Adipose tissue (tissue), 3 donors: ENCODE results near the gene SART3. TPM values are rescaled to one million over a fixed set of nuclear protein-coding genes. Genes with fewer than 3 reads are reported as not detected.
"Not testable (repeated sequence)": the region's sequence is repeated elsewhere in the genome, so short reads cannot be mapped to it uniquely, and the experiment has no call there.

Source experiments
- H3K27ac ChIP-seq: one replicate; pipeline ENCODE4 v1.5.1; 2013; ENCODE audit warnings: low read depth, low read length
- WGBS, 3 donors: extraction: QIAGEN DNeasy Blood & Tissue Kit; methylation state at CpG; one replicate each; pipeline ENCODE4 v1.1.7; 2013; 5-methylcytosine and 5-hydroxymethylcytosine counted together
- polyA plus RNA-seq, 3 donors: library from polyadenylated mRNA; stranded (reverse); fragments of 200-250 nt; gene quantifications; one replicate each; pipeline ENCODE4 v1.2.3, GENCODE V29; 2013
- donor health status: healthy with polysubstance abuse.
- donor health status: Bipolar disorder and iron deficiency.
- donor health status: healthy.

SART3 gene
- polyA plus RNA-seq, 3 donors, result 10.7 to 19.2 (median 14.5) TPM

DNA sequence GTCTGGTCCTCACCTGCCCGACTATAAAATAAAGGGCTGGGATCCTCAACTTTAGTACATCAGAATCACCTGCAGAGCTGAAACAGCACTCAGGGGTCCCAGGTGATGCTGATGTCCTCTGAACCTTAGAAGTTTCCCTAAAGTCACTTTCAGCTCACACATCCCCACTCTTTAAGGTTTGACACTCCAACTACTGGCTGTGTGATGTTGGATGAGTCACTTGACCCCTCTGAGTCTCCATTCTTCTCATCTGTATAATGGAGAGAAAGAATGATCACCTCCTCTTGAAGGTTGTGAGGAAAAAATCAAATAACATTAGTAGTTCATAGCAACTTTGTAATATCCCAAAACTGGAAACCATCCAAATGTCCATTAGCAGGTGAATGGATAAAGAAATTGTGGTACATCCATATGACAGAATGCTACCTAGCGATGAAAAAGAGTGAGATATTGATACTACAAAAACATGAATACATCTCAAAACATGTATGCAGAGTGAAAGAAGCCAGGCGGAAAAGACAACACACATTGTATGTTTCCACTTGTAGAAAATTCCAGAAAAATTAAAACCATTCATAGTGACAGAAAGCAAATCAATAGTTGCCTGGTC, 23.6 kb upstream of the SART3 start:
- 69 to 87% (median 87%) methylated on average over 3 of the region's 3 CpGs for whole genome bisulfite sequencing, 3 donors
- H3K27ac ChIP-seq, result no peak overlapping the region

DNA sequence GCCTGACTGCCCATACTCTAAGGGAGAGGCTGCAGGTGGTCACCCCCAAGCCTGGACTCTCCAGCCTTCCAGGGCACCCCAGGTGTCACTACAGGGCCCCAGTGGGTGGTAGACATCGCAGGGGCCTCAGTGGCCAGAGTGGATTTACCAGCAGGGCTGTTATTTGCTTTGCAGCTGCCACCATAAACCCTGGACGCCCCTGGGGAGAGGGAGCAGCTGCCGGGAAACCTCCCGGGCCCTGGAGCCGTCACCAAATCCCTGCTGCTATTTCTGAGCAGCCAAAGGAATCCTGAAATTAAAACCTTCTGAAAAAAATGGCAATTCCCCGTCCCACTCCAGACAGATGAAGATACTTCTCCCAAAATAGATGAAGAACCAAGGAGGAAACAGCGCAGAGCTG, 23.0 kb upstream of the SART3 start:
- WGBS, 3 donors, result 48 to 81% (median 59%) methylated on average over 7 of the region's 7 CpGs

DNA sequence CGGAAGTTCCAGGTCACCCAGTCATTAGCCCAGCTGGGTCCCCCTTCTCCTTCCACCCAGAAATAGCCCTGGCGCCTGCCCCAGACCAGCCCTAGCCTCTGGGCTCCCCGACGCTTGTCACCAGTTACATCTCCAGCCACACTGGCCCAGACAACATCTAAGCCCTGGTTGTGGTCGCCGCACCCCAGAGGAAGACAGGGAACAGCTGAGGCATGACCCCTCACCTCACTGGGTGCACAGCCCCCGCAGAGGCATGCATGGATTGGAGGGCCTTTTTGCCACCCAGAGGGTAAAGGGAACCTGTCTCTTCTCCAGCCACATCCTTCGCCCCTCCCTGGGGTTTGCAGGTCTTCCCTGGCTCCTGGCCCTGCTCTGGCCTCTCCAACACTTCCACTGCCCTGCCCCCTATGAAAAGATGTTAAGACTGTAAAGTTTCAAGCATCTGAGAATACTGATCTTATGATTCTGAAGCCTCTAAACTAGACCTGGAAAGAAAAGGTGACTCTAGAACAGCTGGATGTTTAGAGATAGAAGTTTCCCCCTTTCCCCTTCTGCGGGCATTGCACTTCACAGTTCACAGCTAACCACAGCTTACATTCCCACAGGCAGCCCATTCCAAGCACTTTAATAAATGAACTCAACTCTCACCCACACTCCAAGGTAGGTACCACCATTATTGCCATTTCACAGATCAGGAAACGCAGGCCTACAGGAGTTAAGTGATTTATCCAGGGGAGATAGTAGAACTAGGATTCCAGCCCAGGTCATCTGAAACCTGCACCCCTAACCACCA, 22.2 kb upstream of the SART3 start:
- WGBS, 3 donors, result 79 to 86% (median 79%) methylated on average over 10 of the region's 10 CpGs
- H3K27ac ChIP-seq, result no peak overlapping the region

More for the DNA sequence above, 23.0 kb upstream of the SART3 start:
- H3K27ac ChIP-seq, result no peak overlapping the region

DNA sequence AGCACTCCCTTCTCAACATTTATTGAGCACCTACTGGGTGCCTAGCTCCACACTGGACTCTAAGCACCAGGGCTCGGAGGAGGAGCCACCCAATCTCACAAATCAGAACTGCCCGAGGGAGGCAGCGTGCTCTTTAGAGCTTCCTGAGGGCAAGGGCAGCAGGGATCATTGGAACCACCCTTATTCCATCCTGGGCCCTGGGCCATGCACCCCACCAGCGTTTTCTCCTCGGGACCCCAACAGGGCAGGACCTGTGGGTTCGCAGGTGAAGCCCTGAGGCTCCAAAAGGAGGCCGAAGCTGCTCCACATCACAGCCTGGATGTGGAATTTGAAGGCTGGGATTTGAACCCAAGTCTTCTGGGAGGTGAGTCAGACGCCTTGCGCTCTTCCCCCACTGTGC, 21.5 kb upstream of the SART3 start:
- H3K27ac ChIP-seq, result no peak overlapping the region
- 79 to 88% (median 84%) methylated on average over 9 of the region's 9 CpGs for WGBS, 3 donors

DNA sequence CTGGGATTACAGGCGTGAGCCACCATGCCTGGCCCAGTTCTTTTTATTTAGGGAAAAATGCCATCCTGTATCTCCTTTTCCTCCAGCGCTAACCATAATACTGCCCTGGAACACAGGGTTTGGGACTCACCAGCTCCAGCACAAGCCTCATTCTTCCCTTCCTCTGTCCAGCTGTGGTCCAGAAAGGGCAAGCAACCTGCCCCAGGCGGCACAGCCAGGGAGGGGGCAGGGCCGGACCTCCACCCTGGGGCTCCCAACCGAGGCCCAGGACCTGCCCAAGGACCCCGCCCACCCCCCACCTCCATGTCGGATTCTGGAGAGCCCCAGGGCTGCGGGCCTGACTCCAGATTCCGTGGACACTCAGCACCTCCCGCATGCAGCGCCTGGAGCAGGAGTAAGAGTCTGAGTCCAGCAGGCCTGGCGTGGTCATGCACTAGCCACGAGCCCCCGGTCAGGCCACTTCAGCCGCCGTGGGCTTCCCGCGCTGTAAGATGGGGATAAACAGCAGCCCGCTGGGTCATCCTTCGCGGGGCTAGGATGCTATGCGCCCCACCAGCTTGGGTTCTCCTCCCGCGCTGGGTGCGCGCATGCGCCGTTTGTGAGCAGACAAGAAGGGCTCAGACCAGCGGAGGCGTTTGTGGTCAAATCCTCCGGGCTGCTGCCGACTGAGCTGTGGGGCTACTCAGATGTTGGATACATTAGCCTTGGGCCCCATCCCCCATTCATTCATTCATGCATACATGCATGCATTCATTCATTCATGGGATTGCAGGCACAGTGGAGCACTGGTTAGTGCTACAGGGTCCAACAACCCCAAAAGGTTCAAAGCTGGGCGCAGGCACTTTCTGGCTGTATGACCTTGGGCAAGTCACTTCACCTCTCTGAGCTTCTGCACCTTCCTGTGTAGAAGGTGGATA, 20.6 kb upstream of the SART3 start:
- WGBS, 3 donors, result 82 to 91% (median 87%) methylated on average over 32 to 33 of the region's 33 CpGs
- H3K27ac ChIP-seq, result no peak overlapping the region

DNA sequence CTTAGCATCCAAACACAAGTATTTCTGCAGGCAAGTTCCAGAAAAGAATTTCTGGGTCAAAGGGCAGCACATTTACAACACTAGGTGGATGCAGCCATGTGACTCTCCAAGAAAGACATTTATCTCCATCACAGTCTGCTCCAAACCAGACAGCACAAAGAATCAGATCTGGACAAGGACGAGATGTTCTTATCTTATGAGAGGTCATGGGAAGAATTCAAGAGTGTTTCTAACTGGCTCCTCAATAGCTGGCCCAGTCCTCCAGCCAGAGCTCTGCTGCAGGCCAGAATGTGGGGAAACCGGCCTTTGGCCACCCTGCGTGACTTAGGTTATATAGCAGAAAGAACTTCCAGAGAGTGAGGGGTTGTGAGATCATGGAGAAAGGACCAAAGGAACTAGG, 19.6 kb upstream of the SART3 start:
- H3K27ac ChIP-seq, result no peak overlapping the region
- whole genome bisulfite sequencing, 3 donors, result 51 to 62% (median 56%) methylated on average over 3 of the region's 3 CpGs

DNA sequence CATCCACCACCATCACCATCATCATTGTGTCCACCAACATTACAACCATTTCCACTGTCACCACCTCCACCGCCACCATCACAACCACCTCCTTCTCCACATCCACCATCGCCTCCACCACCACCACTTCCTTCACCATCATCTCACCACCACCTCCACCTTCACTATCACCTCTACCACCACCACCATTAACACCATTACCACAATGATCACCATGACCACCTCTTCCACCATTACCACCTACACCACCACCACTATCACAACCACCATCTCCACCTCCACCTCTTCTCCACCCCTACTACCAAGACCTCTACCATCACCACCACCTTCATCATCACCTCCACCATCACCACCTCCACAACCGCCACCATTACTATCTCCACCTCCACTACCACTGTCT, 17.8 kb upstream of the SART3 start:
- WGBS, 3 donors, result 88 to 96% (median 92%) methylated on average over 3 of the region's 3 CpGs
- no peak overlapping the region for H3K27ac ChIP-seq

DNA sequence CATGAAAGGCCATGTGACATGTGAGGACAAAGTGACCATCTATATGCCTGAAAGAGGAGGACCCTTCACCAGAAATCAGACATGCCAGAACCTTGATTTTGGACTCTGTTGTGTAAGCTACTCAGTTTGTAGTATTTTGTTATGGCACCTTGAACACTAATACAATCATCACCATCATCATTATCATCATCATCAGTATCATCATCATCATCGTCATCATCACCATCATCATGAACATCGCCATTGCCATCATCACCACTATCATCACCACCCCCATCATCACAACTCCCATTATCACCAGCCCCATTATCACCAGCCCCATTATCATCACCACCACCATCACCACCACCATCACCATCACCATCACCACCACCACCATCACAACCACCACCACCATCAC, 17.3 kb upstream of the SART3 start:
- H3K27ac ChIP-seq, result no peak overlapping the region
- WGBS, 3 donors, result 67 to 98% (median 98%) methylated on average over 2 of the region's 2 CpGs

DNA sequence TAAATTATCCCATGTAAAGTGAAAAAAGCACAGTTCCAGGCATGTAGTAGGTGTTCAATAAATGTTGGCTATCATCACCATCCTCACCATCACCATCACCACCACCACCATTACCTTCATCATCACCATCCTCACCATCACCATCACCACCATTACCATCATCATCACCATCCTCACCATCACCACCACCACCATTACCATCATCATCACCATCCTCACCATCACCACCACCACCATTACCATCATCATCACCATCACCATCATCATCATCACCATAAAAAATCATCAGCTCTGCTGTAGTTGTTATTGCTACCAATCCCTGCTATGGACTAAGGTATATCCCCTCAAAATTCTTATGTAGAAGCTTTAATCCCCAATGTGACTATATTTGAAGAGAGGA, 16.5 kb upstream of the SART3 start:
- no peak overlapping the region for H3K27ac ChIP-seq

DNA sequence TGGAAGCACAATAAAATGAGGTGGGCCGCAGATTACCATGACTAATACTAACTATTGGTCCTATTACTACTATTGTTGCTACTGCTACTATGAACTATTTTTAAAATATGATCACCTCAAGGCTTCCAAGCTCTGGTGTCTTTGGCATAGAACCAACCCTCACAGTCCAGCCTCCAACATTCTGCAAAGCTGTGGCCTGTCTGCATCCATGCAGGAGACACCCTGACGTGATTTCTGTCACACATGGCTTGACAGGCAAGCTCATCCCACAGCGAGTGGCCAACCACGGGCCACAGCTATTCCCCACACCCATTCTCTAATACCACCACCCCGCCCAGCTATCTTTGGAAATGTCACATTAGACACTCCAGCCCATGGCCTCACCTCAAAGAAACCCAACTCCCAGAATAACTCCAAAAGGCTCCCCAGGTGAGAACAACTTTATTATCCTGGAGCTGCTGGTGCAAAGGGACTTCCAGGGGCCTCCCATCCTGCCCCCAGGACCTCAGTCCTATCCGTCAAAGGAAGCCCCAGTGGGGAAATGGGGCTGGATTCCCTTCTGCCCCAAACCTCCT, 15.8 kb upstream of the SART3 start:
- no peak overlapping the region for H3K27ac ChIP-seq

DNA sequence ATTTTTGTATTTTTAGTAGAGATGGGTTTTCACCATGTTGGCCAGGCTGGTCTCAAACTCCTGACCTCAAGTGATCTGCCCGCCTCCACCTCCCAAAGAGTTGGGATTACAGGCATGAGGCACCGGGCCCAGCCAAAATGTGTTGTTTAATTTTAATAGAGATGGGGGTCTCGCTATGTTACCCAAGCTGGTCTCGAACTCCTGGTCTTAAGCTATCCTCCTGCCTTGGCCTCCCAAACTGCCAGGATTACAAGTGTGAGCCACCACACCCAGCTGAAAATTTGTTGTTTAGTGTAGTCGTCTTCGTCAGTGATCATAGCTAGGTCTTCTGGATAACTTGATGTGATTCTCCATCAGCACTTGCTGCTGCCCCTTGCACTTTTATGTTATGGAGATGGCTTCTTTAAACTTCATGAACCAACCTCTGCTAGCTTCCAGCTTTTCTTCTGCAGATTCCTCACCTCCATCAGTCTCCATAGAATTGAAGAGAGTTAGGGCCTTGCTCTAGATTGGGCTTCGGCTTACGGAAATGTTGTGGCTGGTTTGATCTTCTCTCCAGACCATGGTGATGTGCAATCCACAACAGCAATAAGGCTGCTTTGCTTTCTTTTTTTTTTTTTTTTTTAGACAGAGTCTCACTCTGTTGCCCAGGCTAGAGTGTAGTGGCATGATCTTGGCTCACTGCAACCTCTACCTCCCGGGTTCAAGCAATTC, 14.4 kb upstream of the SART3 start:
- no peak overlapping the region for H3K27ac ChIP-seq
- 88 to 92% (median 91%) methylated on average over 9 of the region's 9 CpGs for WGBS, 3 donors

More for the DNA sequence above, 15.8 kb upstream of the SART3 start:
- 60 to 61% (median 61%) methylated on average over 6 of the region's 6 CpGs for WGBS, 3 donors

DNA sequence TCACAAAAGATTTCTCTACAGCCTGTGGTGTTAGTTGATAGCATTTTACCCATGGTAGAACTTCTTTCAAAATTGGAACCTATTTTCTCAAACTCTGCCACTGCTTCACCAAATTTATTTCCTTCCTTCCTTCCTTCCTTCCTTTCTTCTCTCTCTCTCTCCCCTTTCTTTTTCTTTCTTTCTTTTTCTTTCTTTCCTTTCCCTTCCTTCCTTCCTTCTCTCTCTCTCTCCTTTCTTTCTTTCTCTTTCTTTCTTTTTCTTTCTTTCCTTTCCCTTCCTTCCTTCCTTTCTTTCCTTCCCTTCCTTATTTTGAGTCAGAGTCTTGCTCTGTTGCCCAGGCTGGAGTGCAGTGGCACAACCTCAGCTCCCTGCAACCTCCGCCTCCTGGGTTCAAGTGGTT, 13.3 kb upstream of the SART3 start:
- WGBS, 3 donors, result 88 to 96% (median 94%) methylated on average over 1 of the region's 1 CpG
- H3K27ac ChIP-seq, result not testable (repeated sequence)

DNA sequence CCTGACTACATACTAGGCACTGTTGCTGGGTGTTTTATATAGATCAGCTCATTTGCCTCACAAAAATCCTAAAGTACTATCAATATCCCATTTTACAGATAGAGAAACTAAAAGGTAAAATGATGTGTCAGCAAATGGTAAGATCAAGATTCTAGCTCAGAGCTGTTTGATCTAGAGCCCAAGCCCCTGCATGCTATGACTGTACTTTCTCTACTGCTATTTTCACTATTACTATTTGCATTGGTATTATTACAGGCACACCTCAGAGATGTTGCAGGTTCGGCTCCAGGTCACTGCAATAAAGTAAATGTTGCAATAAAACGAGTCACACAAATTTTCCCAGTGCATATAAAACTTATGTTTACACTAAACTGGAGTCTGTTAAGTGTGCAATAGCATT, 12.3 kb upstream of the SART3 start:
- H3K27ac ChIP-seq, result no peak overlapping the region
- WGBS, 3 donors, result 50 to 56% (median 55%) methylated on average over 2 of the region's 2 CpGs

DNA sequence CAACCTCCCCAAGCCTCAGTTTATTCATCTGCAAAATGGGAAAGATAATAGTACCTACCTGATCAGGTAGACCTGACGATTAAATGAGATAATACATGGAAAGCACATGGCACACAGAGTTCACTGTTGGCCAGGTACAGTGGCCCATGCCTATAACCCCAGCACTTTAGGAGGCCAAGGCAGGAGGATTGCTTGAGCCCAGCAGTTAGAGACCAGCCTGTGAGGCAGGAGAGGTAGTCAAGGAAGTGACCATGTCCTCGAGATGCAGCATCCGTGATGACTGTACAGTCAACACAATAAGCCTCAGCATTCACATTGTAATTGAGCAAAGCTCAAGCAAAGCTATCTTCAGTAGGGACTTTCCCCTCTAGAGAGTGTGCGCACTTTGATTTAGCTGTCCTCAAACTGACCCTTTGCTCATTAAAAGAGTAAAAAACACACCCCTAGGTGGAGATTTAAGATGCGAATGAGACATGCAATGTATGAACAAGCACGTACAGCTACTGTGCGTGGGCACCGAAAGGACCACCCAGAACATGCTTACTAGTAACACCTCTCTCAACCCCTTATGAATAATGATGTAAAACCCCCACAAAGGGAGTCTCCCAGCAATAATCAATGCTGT, 11.3 kb upstream of the SART3 start:
- 74 to 80% (median 74%) methylated on average over 8 of the region's 8 CpGs for WGBS, 3 donors
- no peak overlapping the region for H3K27ac ChIP-seq

DNA sequence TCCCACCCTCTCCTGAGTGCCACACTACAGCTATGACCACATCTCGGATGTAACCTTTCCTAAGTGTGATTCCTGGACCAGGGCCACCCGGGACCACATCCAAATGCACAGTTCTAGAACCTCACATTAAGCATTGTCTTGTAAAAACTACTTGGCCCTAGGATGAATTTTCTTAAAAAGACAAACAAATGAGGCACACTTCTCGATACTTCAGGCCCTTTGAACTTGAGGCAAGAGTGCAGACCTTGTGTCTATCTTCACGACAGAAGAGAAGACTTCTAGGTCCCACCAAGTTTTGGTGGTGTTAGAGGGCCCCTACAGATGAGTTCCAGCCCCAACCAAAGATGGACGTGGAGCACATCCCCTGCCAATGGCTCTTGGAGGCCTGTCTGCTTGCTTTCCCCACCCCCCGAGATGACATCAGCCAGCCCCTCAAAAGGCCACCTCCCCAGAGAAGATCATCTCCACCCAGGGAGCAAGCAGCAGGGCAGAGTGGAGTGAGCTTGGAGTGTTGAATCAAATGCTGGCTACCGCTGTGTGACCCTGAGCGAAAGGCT, 10.7 kb upstream of the SART3 start:
- H3K27ac ChIP-seq, result no peak overlapping the region
- WGBS, 3 donors, result 83 to 93% (median 89%) methylated on average over 8 of the region's 8 CpGs

DNA sequence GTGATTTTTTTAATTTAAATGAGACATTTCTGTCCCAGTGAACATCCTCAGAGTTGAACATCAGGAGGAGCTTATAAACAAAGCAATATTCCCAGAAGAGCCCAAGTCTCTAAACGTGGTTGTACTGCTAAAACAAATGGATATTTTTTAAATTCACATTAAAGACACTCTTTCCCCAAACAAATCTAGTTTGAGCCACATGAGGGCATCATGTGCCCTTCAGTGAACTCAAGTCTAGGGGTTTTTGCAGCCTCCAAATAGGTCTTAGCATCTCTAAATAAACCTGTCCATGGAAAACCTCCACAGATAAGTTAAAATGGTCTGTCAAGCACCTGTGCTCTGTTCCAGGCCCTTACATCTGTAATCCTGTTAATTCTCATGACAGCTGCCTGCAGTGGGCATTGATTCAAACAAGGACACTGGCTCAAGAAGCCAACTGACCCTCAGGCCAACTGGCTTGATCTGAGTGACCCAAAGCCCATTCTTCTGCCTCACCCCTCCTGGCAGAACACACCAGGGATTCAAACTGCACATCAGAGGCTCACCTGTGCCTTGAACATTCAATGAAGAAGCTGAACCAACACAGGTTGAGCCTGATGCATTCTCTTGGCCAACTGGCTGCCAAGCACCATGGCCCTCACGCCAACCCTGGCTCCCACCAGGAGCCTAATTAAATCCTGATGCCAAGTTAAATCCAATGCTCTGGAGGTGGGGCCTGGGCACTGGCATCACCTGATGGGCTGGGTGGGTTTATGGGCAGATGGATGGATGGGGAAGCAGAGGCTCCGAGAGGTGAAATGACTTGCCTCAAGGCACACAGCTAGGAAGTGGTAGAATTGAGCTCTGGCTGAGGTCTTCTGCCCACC, 10.0 kb upstream of the SART3 start:
- 61 to 67% (median 63%) methylated on average over 3 of the region's 3 CpGs for WGBS, 3 donors
- no peak overlapping the region for H3K27ac ChIP-seq
